HL-60 (cell line): Measurements from ENCODE around the gene ATP6V1B1.

ENCODE experiments used
- DNase-seq, 2 experiments: peaks; one replicate each; pipeline ENCODE4 v3.0.0-alpha.2; 2010 to 2020; ENCODE audit warnings: low read depth in 1 of 2, low spot score in 1 of 2
- H3K27ac ChIP-seq: fragments of 250-450 bp; sonication (Bioruptor Pico); replicated peaks from 2 replicates; pipeline ENCODE4 v1.5.1; 2020; ENCODE audit warnings: mild to moderate bottlenecking, moderate library complexity
- H3K27me3 ChIP-seq: fragments of 250-450 bp; sonication (Bioruptor Pico); 2 replicates; pipeline ENCODE4 v1.5.1; 2021; ENCODE audit warnings: mild to moderate bottlenecking, moderate library complexity; ENCODE audit not compliant: insufficient read depth, poor library complexity, severe bottlenecking
- H3K4me3 ChIP-seq: replicated peaks from 2 replicates; pipeline ENCODE4 v1.5.1; 2011; ENCODE audit warnings: mild to moderate bottlenecking, control low read depth, low read length; ENCODE audit not compliant: insufficient read depth
- CTCF ChIP-seq: IDR thresholded peaks from one replicate; pipeline ENCODE4 v1.5.1; 2011; ENCODE audit warnings: low read length, control low read depth, inconsistent platforms; ENCODE audit not compliant: insufficient read depth
- GABPA ChIP-seq: IDR thresholded peaks from 2 replicates; pipeline ENCODE4 v1.6.1; 2012; ENCODE audit warnings: low read depth
- POLR2AphosphoS5 ChIP-seq: IDR thresholded peaks from 2 replicates; pipeline ENCODE4 v1.6.1; 2012; ENCODE audit warnings: low read depth
- REST ChIP-seq: IDR thresholded peaks from 2 replicates; pipeline ENCODE4 v1.6.1; 2012; ENCODE audit warnings: low read depth; ENCODE audit not compliant: insufficient replicate concordance
- SPI1 ChIP-seq: IDR thresholded peaks from 2 replicates; pipeline ENCODE4 v1.6.1; 2012; ENCODE audit warnings: low read depth, mild to moderate bottlenecking, borderline replicate concordance

ATP6V1B1 gene

GRCh38 chr2:70964596-70965386 is 29.1 kb downstream of the ATP6V1B1 start:
- Histone ChIP-seq H3K27me3 (peaks cover 7% of the 10 kb centered on the region), H3K27ac (no peak overlapping the region), H3K4me3 (peak overlapping the region; percentile 50)
- DNase-seq, result peak in 1 of 2 experiments; percentile 56
- TF ChIP-seq CTCF (peak; percentile 76), GABPA (no peak)

GRCh38 chr2:70965506-70965905 is 29.8 kb downstream of the ATP6V1B1 start:
- TF ChIP-seq GABPA, result no peak
- TF ChIP-seq REST, result no peak
- TF ChIP-seq POLR2AphosphoS5, result no peak
- TF ChIP-seq CTCF, result no peak
- Histone ChIP-seq H3K27me3 (peaks cover 7% of the 10 kb centered on the region), H3K27ac (no peak overlapping the region), H3K4me3 (no peak overlapping the region)
- DNase-seq, result no peak

- peaks cover 7% of the 10 kb centered on the region for H3K27me3 ChIP-seq
- no peak overlapping the region for H3K4me3 ChIP-seq
- DNase-seq, result no peak
- no peak overlapping the region for H3K27ac ChIP-seq
- TF ChIP-seq POLR2AphosphoS5, result no peak
- no peak for TF ChIP-seq GABPA
- no peak for TF ChIP-seq CTCF
- no peak for TF ChIP-seq SPI1
- no peak for TF ChIP-seq REST
Measured at GRCh38 chr2:70966681-70967080, 31.0 kb downstream of the ATP6V1B1 start.

- TF ChIP-seq GABPA (no peak), REST (no peak), POLR2AphosphoS5 (no peak), SPI1 (no peak), CTCF (no peak)
- DNase-seq, result no peak
- Histone ChIP-seq H3K27me3 (peaks cover 7% of the 10 kb centered on the region), H3K4me3 (no peak overlapping the region), H3K27ac (no peak overlapping the region)
Measured at GRCh38 chr2:70967189-70967588, 31.5 kb downstream of the ATP6V1B1 start.
